Natural killer cell (primary cell): ENCODE measurements around the gene PTPN7. TPM values are rescaled to one million over a fixed set of nuclear protein-coding genes. Genes with fewer than 3 reads are reported as not detected.

Experiments used
- ATAC-seq, 3 donors: fragments of 150-1000 bp in 2 of 3; fragments of 200-7000 bp in 1 of 3; cut with Tn5 transposase; 1 replicate in 1 of 3; 2 replicates in 2 of 3; pipeline ENCODE4 v1.10.0; 2021; ENCODE audit warnings: mild to moderate bottlenecking in 2 of 3, moderate library complexity in 2 of 3
- DNase-seq, 2 donors: peaks; one replicate each; pipeline versions ENCODE4 v3.0.0 to v3.0.0-alpha.2; 2013 to 2021; ENCODE audit warnings: mixed read lengths in 1 of 2
- H3K27ac ChIP-seq: one replicate; pipeline ENCODE4 v1.5.1; 2013; ENCODE audit warnings: mild to moderate bottlenecking, low read length
- H3K27me3 ChIP-seq: one replicate; pipeline ENCODE4 v1.6.1; 2013; ENCODE audit warnings: low read length; ENCODE audit not compliant: control insufficient read depth, insufficient read depth
- H3K36me3 ChIP-seq: one replicate; pipeline ENCODE4 v1.6.1; 2013; ENCODE audit warnings: low read length; ENCODE audit not compliant: control insufficient read depth, insufficient read depth
- H3K4me1 ChIP-seq: one replicate; pipeline ENCODE4 v1.6.1; 2013; ENCODE audit warnings: low read length; ENCODE audit not compliant: control insufficient read depth, insufficient read depth
- H3K4me3 ChIP-seq: one replicate; pipeline ENCODE4 v1.5.1; 2013; ENCODE audit warnings: low read length
- H3K9me3 ChIP-seq: one replicate; pipeline ENCODE4 v1.6.1; 2013; ENCODE audit warnings: low read length; ENCODE audit not compliant: control insufficient read depth, insufficient read depth
- H3K27ac Mint-ChIP-seq, 2 donors: one replicate each; pipeline ENCODE4 v1.8.0; 2022; ENCODE audit warnings: mild to moderate bottlenecking in 2 of 2, mixed read lengths in 2 of 2, moderate library complexity in 1 of 2
- H3K27me3 Mint-ChIP-seq, 2 donors: one replicate each; pipeline ENCODE4 v1.8.0; 2022; ENCODE audit warnings: low read depth in 2 of 2, mixed read lengths in 2 of 2
- H3K36me3 Mint-ChIP-seq: one replicate; pipeline ENCODE4 v1.8.0; 2022; ENCODE audit warnings: mixed read lengths
- H3K4me1 Mint-ChIP-seq, 2 donors: one replicate each; pipeline ENCODE4 v1.8.0; 2022; ENCODE audit warnings: mixed read lengths in 2 of 2
- H3K4me3 Mint-ChIP-seq: one replicate; pipeline ENCODE4 v1.8.0; 2022; ENCODE audit warnings: mild to moderate bottlenecking, moderate library complexity, mixed read lengths
- H3K9me3 Mint-ChIP-seq, 2 donors: one replicate each; pipeline ENCODE4 v1.8.0; 2022; ENCODE audit warnings: mixed read lengths in 2 of 2
- WGBS: methylation state at CpG from one replicate; pipeline ENCODE4 v1.1.7; 2013; ENCODE audit warnings: missing lambda C conversion rate; ENCODE audit not compliant: insufficient coverage; 5-methylcytosine and 5-hydroxymethylcytosine counted together
- intact Hi-C: fragments of 100-400 bp; cut with micrococcal nuclease; formaldehyde crosslinking; loops from one replicate; pipeline ENCODE4 v1.14.2; 2022
- total RNA-seq, 4 donors: library from RNA; stranded (reverse); fragments of 120-200 nt in 1 of 4; gene quantifications; one replicate each; pipeline versions ENCODE4 v1.2.3 to v1.2.4, GENCODE V29; 2013 to 2022
- TF ChIP-seq, protein P1 (sequence below): fragments of 200-600 bp; IDR thresholded peaks from one replicate; pipeline ENCODE4 v1.8.0; 2022; ENCODE audit warnings: antibody characterized with exemption

Gene PTPN7
- total RNA-seq, 3 donors from 2014 or later (not counting 1 experiment from before 2014, with no cell fraction given), result 144 to 241 (median 196) TPM

DNA sequence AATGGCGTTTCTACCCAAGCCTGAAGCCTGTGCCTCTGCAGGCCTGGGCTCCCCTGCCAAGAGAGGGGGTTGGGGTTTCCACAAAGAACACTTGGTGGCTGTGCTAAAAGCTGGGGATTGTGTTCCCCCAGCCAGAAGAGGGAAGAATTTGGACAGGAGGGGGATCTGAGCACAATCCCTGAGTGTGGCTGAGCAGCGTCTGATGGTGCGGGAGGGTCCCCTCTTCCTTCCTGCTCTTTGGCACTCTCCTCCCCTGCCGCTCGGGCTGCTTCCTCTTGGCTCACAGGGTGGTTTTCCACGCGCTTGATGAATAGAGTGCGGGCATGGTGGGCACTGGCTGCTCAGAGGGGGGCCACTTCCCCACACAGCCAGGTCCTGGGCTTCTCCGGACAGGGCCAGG, 34.0 kb downstream of the PTPN7 start:
- ATAC-seq (no peak), DNase-seq (no peak)
- no peak overlapping the region for H3K27ac Mint-ChIP-seq
- H3K9me3 Mint-ChIP-seq, result no peaks in the 10 kb centered on the region
- H3K4me1 Mint-ChIP-seq, result no peaks in the 10 kb centered on the region
- no peak overlapping the region for H3K4me3 ChIP-seq
- intact Hi-C loops, result no loop called here
- H3K9me3 ChIP-seq, result no peaks in the 10 kb centered on the region
- no peak overlapping the region for H3K4me3 Mint-ChIP-seq
- H3K27me3 ChIP-seq, result no peaks in the 10 kb centered on the region
- H3K4me1 ChIP-seq, result no peaks in the 10 kb centered on the region
- no peak overlapping the region for H3K27ac ChIP-seq
- WGBS, result 8% methylated on average over 8 of the region's 9 CpGs
- TF ChIP-seq, protein P1, sequence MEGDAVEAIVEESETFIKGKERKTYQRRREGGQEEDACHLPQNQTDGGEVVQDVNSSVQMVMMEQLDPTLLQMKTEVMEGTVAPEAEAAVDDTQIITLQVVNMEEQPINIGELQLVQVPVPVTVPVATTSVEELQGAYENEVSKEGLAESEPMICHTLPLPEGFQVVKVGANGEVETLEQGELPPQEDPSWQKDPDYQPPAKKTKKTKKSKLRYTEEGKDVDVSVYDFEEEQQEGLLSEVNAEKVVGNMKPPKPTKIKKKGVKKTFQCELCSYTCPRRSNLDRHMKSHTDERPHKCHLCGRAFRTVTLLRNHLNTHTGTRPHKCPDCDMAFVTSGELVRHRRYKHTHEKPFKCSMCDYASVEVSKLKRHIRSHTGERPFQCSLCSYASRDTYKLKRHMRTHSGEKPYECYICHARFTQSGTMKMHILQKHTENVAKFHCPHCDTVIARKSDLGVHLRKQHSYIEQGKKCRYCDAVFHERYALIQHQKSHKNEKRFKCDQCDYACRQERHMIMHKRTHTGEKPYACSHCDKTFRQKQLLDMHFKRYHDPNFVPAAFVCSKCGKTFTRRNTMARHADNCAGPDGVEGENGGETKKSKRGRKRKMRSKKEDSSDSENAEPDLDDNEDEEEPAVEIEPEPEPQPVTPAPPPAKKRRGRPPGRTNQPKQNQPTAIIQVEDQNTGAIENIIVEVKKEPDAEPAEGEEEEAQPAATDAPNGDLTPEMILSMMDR, result no peak
- no peaks in the 10 kb centered on the region for H3K36me3 Mint-ChIP-seq
- H3K27me3 Mint-ChIP-seq, result peaks cover 6% of the 10 kb centered on the region in 2 donors
- H3K36me3 ChIP-seq, result no peaks in the 10 kb centered on the region

DNA sequence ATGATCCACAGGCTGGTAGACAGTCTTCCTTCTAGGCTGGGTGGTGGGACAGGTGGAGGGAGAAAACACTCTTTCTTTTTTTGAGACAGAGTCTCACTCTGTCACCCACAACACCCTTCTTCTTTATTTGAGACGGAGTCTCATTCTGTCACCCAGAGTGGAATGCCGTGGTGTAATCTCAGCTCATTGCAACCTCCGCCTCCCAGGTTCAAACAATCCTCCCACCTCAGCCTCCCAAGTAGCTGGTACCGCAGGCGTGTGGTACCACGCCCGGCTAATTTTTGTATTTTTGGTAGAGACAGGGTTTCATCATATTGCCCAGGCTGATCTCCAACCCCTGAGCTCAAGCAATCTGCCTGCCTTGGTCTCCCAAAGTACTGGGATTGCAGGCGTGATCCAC, 34.8 kb downstream of the PTPN7 start:
- TF ChIP-seq, protein P1, result no peak
- no peak overlapping the region for H3K27ac Mint-ChIP-seq

DNA sequence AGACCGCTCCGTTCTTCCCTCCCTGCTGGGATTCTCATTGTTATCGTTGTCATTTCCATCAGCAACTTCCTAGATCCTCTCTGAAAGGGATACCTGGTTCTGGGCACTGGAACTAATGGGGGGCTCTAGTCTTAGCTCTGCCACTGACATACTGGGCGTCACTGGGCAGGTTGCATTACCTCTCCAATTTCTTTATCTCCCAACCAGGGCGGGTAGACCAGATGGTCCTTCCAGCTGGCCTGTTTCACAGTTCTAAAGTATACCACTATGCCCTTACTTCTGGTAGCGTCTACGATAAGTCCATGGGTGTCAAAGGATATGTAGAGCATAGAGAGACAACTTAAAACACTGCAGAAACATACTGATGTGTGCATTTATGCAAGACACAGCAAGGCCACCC, 36.3 kb downstream of the PTPN7 start:
- no peak overlapping the region for H3K4me3 Mint-ChIP-seq
- TF ChIP-seq, protein P1, result no peak
- no peak overlapping the region for H3K27ac Mint-ChIP-seq
- Histone ChIP-seq H3K27ac (no peak overlapping the region), H3K36me3 (no peaks in the 10 kb centered on the region), H3K4me1 (no peaks in the 10 kb centered on the region), H3K9me3 (no peaks in the 10 kb centered on the region), H3K4me3 (no peak overlapping the region), H3K27me3 (no peaks in the 10 kb centered on the region)
- intact Hi-C loops, result no loop called here
- WGBS, result 90% methylated on average over 7 of the region's 7 CpGs
- DNase-seq (no peak), ATAC-seq (no peak)
- H3K27me3 Mint-ChIP-seq, result peaks cover 10% of the 10 kb centered on the region in 2 donors
- H3K4me1 Mint-ChIP-seq, result no peaks in the 10 kb centered on the region
- no peaks in the 10 kb centered on the region for H3K36me3 Mint-ChIP-seq
- H3K9me3 Mint-ChIP-seq, result no peaks in the 10 kb centered on the region

More for the DNA sequence above, 34.8 kb downstream of the PTPN7 start:
- H3K27me3 Mint-ChIP-seq, result peaks cover 10% of the 10 kb centered on the region in 2 donors
- intact Hi-C loops, result no loop called here
- H3K9me3 ChIP-seq, result no peaks in the 10 kb centered on the region
- no peaks in the 10 kb centered on the region for H3K9me3 Mint-ChIP-seq
- ATAC-seq (no peak), DNase-seq (no peak)
- no peaks in the 10 kb centered on the region for H3K27me3 ChIP-seq
- H3K27ac ChIP-seq, result no peak overlapping the region
- no peak overlapping the region for H3K4me3 Mint-ChIP-seq
- no peaks in the 10 kb centered on the region for H3K4me1 Mint-ChIP-seq
- no peaks in the 10 kb centered on the region for H3K4me1 ChIP-seq
- H3K36me3 ChIP-seq, result no peaks in the 10 kb centered on the region
- 94% methylated on average over 6 of the region's 8 CpGs for WGBS
- H3K36me3 Mint-ChIP-seq, result no peaks in the 10 kb centered on the region
- no peak overlapping the region for H3K4me3 ChIP-seq

DNA sequence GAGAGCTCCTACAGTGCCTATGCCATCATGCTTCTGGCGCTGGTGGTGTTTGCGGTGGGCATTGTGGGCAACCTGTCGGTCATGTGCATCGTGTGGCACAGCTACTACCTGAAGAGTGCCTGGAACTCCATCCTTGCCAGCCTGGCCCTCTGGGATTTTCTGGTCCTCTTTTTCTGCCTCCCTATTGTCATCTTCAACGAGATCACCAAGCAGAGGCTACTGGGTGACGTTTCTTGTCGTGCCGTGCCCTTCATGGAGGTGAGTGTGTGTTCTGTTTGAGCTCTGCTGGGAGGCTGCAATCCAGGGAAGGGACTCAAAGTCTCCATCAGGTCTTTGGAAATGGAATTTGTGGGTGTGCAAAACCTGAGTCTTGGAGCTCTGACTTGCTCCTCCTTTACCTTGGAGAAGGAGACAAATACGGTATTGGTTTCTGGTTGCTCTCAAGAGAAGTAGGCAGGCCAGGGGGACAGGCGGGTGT, 37.0 kb downstream of the PTPN7 start:
- Mint-ChIP-seq H3K4me3 (no peak overlapping the region), H3K27me3 (peaks cover 10% of the 10 kb centered on the region in 2 donors), H3K27ac (no peak overlapping the region), H3K4me1 (no peaks in the 10 kb centered on the region), H3K36me3 (no peaks in the 10 kb centered on the region), H3K9me3 (no peaks in the 10 kb centered on the region)
- Histone ChIP-seq H3K36me3 (no peaks in the 10 kb centered on the region), H3K27me3 (no peaks in the 10 kb centered on the region), H3K4me3 (no peak overlapping the region), H3K27ac (no peak overlapping the region), H3K9me3 (no peaks in the 10 kb centered on the region), H3K4me1 (no peaks in the 10 kb centered on the region)
- intact Hi-C loops, result no loop called here
- WGBS, result 92% methylated on average over 10 of the region's 10 CpGs
- ATAC-seq, result no peak
- TF ChIP-seq, protein P1, result no peak
- DNase-seq, result no peak
